GM19239 (cell line): ENCODE data around the gene KATNAL1.
A peak's percentile ranks its signal among the peaks of the same experiment; 100 is the strongest.

Experiments
- DNase-seq: peaks from one replicate; pipeline ENCODE4 v3.0.0; 2011; ENCODE audit warnings: low spot score; ENCODE audit not compliant: insufficient read length
- FAIRE-seq: peaks from 2 replicates; lab custom pipeline; 2011; peaks lifted over from hg19 to GRCh38; lab: Jason Lieb, UNC

The KATNAL1 gene

GRCh38 chr13:30334663-30335386 lies 27.5 kb upstream of the KATNAL1 start:
- DNase-seq = no peak
- peak; percentile 60 for FAIRE-seq

- no peak for FAIRE-seq
Measured at GRCh38 chr13:30333616-30334015, 26.3 kb upstream of the KATNAL1 start.

GRCh38 chr13:30332456-30333143 lies 25.2 kb upstream of the KATNAL1 start:
- FAIRE-seq = peak; percentile 23
- DNase-seq = no peak

More at GRCh38 chr13:30333616-30334015, 26.3 kb upstream of the KATNAL1 start:
- DNase-seq = no peak

GRCh38 chr13:30331331-30331771 lies 24.0 kb upstream of the KATNAL1 start:
- no peak for DNase-seq
- no peak for FAIRE-seq

GRCh38 chr13:30329009-30329585 lies 21.7 kb upstream of the KATNAL1 start:
- no peak for FAIRE-seq
- no peak for DNase-seq

- no peak for DNase-seq
Measured at GRCh38 chr13:30325668-30326067, 18.3 kb upstream of the KATNAL1 start.

GRCh38 chr13:30323524-30323923 lies 16.2 kb upstream of the KATNAL1 start:
- FAIRE-seq = no peak
- DNase-seq = no peak

More at GRCh38 chr13:30325668-30326067, 18.3 kb upstream of the KATNAL1 start:
- FAIRE-seq = no peak

- DNase-seq (no peak), FAIRE-seq (no peak)
Measured at GRCh38 chr13:30322428-30322827, 15.1 kb upstream of the KATNAL1 start.

GRCh38 chr13:30321256-30321655 lies 13.9 kb upstream of the KATNAL1 start:
- DNase-seq (no peak), FAIRE-seq (no peak)

- FAIRE-seq (no peak), DNase-seq (no peak)
Measured at GRCh38 chr13:30319655-30320054, 12.3 kb upstream of the KATNAL1 start.

- DNase-seq = no peak
Measured at GRCh38 chr13:30319130-30319529, 11.8 kb upstream of the KATNAL1 start.

GRCh38 chr13:30318026-30318425 lies 10.7 kb upstream of the KATNAL1 start:
- DNase-seq = no peak
- FAIRE-seq = peak; percentile 71

More at GRCh38 chr13:30319130-30319529, 11.8 kb upstream of the KATNAL1 start:
- no peak for FAIRE-seq

GRCh38 chr13:30314562-30314961 lies 7.2 kb upstream of the KATNAL1 start:
- DNase-seq = no peak

GRCh38 chr13:30314069-30314468 lies 6.7 kb upstream of the KATNAL1 start:
- FAIRE-seq (no peak), DNase-seq (no peak)

More at GRCh38 chr13:30314562-30314961, 7.2 kb upstream of the KATNAL1 start:
- FAIRE-seq = no peak

GRCh38 chr13:30313311-30313710 lies 6.0 kb upstream of the KATNAL1 start:
- FAIRE-seq = peak; percentile 8
- DNase-seq = no peak

- FAIRE-seq (no peak), DNase-seq (no peak)
Measured at GRCh38 chr13:30312904-30313303, 5.6 kb upstream of the KATNAL1 start.

GRCh38 chr13:30308548-30308947 lies 1.2 kb upstream of the KATNAL1 start:
- FAIRE-seq (no peak), DNase-seq (no peak)

GRCh38 chr13:30307971-30308290 lies 580 bp upstream of the KATNAL1 start:
- FAIRE-seq (no peak), DNase-seq (no peak)

- DNase-seq (peak; percentile 73), FAIRE-seq (peak; percentile 80)
Measured at GRCh38 chr13:30306762-30307193, 573 bp downstream of the KATNAL1 start.

GRCh38 chr13:30305456-30305970 lies 1.8 kb downstream of the KATNAL1 start:
- DNase-seq (no peak), FAIRE-seq (peak; percentile 60)

- no peak for FAIRE-seq
- no peak for DNase-seq
Measured at GRCh38 chr13:30303269-30303668, 4.1 kb downstream of the KATNAL1 start.
